Sigmoid colon (tissue), 4 donors: ENCODE data around the gene GAD2.

Experiments
- CTCF ChIP-seq, 4 experiments: fragments of 450-650 bp in 3 of 4; fragments of 200-600 bp in 1 of 4; IDR thresholded peaks; one replicate each; pipeline ENCODE4 v1.5.1; 2016 to 2019; ENCODE audit warnings: antibody characterized with exemption in 4 of 4, mild to moderate bottlenecking in 3 of 4, moderate library complexity in 2 of 4
- EP300 ChIP-seq, 4 donors: sonication (generic); formaldehyde crosslinking; IDR thresholded peaks; one replicate each; pipeline ENCODE4 v1.6.1; 2017; ENCODE audit warnings: antibody characterized with exemption in 4 of 4
- POLR2A ChIP-seq, 2 donors: fragments of 450-650 bp; IDR thresholded peaks; one replicate each; pipeline ENCODE4 v1.6.1; 2016; ENCODE audit warnings: antibody characterized with exemption in 2 of 2, mild to moderate bottlenecking in 2 of 2, moderate library complexity in 2 of 2
- POLR2AphosphoS5 ChIP-seq, 4 donors: sonication (generic); formaldehyde crosslinking; IDR thresholded peaks; one replicate each; pipeline ENCODE4 v1.6.1; 2017; ENCODE audit warnings: antibody characterized with exemption in 4 of 4

- no peak for TF ChIP-seq CTCF (IDR thresholded peaks at IDR 0.05)
- no peak for TF ChIP-seq POLR2AphosphoS5 (IDR thresholded peaks at IDR 0.05)
- TF ChIP-seq POLR2A (IDR thresholded peaks at IDR 0.05): no peak
- no peak for TF ChIP-seq EP300 (IDR thresholded peaks at IDR 0.05)
Measured at GRCh38 chr10:26172131-26172530, 44.4 kb upstream of the GAD2 start.
